GM21526 (cell line): ENCODE measurements around the gene PAX7.
"Not testable (repeated sequence)": the region's sequence is repeated elsewhere in the genome, so short reads cannot be mapped to it uniquely, and the experiment has no call there.

Source experiments
- ATAC-seq: cut with Tn5 transposase; IDR thresholded peaks from one replicate; pipeline ENCODE4 v1.9.1; 2021; ENCODE audit warnings: moderate library complexity; ENCODE audit not compliant: unreplicated experiment, low FRiP score

PAX7 gene

DNA sequence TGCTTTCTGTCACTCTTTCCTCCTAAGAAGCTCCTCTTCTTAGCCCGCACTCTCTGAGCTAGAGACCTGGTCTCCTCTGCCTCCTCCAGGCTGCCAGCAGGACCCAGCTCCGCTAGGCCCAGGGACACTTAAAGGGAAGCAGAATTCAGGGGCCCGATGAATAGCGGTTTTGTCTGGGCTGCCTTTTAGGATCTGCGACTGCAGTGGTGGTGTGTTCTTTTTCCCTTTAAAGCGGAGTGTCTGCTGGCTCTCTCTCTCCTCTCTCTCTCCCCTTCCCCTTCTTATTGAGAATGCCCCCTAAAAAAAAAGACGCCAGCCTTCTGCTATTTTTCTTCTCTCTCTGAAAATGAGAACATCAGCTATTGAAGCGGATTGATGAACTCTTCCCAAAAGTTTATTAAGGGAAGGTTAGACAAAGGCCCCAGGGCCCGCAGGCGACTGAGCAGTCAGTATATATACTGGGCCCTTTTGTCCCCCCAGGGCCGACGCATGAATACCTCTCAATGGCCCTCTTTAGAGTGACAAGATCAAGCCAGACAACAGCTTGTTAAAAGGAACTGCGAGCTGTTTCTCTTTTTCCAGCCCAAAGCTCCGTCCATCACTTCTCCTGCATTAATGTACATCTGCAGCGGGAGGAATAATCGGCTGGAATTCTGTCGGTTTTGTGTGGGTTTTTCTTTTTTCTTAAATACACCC is 27.0 kb downstream of the PAX7 start:
- no peak for ATAC-seq

DNA sequence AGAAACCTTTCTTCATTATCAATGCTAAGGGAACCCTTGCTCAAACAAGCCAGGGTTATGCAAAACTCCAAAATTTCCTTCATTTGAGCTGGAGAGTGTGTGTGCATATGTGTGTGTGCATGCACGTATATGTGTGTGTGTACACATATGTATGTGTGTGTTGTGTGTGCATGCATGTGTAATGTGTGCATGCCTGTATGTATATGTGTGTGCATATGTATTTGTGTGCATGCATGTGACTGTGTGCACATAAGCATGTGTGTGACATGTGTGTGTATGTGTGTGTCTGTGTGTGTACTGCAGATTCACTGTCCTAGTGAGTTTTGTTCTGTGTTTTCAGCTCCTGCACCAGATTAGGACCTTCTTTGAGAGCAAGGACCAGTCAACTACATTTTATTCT is 28.2 kb downstream of the PAX7 start:
- ATAC-seq = no peak

DNA sequence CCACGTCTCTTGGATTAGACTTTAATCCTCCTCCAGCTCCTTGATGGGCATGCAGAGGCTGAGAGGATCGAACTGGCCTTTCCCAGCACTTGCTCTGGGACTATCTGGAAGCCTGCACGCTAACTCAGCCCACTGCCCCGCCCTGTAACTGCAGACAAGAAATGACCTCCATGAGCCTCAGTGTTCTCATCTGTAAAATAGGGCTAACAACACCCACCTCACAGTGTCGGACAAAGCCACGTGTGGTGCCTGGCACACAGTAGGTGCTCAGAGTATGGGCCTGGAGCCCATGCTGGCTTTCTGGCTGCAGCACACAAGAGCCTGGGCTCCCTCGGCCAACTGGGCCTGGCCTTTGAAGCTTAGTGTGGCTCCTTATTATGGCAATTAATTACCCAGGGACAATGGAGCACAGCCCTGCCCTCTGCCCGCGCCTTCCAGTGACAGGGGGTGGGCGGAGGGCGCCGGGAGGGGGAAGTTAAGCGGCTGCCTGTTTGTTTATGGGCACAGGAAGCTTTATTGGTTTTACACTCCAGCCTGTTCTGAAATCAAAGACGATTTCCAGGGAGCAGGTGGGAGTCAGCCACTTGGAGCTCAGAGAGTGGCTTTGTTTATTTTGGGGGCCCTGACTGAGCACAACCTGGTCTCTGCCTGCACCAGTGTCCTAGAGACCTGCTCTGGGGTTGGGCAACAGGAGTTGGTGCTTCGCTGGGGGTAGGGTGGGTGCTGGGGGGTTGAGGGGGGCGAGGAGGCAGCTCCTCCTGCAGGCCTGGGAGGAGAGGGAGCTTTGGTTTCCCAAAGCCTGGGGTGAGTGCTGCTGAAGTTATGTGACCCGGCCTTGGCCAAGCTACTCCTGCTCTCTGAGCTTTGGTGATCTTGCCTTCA is 31.0 kb downstream of the PAX7 start:
- no peak for ATAC-seq

DNA sequence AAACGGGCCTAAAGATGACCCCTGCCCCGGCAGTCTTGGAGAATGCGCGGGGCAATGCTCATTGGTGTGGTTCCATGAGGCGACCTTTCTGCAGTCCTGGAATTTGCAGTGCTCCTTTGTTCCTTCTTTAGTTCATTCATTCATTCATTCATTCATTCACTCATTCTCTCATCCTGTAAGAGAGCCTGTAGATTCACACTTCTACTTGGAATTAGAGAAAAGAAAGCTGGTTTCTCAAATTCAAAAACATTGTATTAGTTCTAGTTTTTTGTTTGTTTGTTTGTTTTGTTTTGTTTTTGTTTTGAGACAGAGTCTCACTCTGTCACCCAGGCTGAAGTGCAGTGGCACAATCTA is 31.6 kb downstream of the PAX7 start:
- ATAC-seq = no peak

DNA sequence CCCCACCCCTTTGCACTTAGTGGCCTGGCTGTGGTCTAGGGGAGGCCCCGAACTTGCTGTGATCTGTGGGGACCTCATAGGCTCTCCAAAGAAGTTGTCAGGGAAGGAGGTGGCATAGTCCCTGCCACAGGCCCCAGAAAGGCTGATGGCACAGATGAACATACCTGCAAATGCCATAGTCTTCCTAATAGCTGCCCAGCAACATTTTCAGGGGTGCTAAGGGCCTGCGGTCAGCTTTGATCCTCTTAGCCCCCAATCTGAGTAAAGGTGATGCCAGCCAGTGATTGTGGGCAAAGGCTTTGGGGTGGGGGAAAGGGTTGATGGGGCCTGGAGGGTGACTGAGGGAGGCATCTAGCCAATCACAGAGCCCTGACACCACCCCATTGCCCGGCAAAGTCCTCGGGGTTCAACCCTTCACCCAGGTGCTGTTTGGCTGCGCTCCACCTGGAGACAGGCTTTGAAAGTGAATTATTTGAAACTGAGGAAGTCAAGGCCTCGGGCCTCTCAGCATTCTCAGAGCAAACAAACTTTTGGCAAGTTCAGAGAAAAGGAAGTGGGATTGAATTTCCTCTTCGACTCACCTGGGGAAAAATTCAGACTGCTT is 35.8 kb downstream of the PAX7 start:
- ATAC-seq = no peak

DNA sequence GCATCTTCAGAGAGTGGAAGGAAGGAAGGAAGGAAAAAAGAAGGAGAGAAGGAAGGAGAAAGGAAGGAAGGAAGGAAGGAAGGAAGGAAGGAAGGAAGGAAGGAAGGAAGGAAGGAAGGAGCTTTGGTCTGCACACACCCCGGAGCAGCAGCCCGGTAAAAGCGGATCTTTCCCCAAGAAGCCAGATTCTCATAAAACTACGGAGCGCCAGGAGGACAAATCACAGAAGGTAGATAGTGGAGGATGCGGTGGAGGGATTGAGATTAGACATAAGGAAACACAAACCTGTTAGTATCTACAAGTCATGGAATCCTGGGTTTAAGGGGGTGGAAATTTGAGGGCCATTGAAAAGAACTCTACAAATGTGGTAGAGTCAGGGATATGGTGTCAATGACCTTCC is 36.7 kb downstream of the PAX7 start:
- ATAC-seq = no peak

DNA sequence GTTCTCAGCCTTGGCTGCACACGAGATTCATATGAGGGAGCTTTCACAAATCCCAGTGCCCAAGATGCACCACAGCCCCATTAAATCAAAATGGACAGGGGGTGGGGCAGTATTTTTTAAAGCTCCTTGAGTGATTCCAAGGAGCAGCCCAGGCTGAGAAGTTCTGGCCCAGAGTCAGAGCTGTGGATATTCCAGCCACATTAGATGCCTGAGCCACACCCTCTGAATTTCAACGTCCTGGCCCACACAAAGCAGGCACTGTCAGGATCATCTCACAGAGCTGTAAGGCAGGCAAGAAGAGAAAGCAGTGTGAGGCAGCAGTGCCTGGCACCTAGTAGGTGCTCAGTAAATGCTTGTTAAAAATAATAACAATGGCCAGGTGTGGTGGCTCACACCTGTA is 37.4 kb downstream of the PAX7 start:
- no peak for ATAC-seq

DNA sequence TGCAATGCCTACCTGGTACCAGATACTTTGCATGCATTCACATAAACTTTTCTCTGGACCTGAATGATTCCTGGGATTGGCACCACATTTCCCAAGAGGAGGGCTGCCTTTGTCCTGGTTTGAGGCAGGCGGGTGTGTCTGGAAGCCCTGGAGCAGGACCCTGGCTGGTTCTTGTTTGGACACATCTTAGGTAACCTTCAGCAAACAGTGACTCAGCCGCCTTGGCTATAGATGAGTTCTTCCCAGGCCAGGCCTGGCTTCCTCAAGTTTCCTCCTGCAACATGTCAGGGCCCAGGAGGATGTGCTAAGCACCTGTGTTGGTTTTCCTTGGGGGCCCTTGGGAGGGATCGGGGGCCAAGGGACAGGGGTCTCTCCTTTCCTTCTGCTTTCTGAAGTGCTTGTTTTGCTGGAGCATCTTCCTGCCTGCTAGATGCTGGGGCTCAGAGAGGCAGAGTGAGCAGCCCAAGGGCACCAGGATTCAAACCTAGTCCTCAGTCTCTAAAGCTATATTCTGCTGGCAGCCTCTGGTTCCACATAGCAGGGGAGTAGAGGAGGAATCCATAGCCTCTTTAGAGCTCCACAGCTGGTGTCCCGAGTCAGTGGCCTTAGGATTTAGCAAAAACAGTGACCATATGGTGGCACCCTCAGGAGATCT is 38.2 kb downstream of the PAX7 start:
- no peak for ATAC-seq

DNA sequence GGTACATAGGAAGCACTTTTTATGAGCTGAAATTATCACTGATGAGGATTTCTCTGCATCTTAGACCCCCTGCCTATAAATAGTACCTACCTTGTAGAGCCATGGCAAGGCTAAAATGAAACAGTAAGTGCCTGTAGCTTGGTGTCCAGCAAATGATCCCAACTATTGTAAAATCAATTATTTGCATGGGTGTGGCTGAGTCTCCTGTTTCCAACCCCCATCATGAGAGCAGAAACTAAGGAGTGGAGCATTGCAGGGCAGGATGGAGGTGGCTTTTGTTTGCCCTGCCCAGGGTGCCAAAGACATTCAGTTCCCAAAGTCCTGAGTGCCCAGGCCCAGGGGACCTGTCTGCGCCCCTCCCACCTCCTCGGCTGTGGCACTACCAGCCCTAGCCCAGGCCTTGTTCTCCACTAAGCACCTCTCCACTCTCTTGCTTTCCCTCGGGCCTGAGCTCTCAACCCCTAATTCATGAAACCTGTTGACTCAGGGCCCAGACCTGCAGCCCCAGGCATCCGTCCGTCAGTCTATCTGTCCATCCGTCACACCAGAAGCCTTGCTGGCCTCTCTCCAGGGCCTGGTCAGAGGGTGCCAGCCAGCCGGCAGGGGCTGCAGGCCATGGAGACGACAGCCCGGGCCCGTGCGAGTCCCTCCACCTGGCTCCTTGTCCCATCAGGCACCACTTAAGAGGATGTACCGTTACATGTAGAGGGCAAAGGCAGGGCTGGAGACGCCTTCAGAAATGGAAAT is 39.6 kb downstream of the PAX7 start:
- no peak for ATAC-seq

DNA sequence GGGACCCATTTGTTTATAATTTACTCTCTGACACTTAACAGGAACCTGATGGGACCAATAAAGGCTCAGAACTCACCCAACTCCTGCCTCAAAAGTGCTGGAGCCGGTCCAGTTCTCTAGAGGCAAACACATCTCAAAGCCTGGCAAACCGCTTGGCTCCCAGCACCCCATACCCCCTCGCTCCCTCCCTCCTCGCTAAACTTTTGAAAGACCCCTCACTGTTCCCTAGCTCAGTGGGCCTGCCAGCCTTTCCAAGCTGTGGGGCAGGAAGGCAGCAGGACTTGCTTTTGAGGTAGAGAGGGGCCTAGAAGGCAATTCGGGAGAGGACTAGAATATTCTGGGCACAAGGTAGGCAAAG is 40.2 kb downstream of the PAX7 start:
- no peak for ATAC-seq

DNA sequence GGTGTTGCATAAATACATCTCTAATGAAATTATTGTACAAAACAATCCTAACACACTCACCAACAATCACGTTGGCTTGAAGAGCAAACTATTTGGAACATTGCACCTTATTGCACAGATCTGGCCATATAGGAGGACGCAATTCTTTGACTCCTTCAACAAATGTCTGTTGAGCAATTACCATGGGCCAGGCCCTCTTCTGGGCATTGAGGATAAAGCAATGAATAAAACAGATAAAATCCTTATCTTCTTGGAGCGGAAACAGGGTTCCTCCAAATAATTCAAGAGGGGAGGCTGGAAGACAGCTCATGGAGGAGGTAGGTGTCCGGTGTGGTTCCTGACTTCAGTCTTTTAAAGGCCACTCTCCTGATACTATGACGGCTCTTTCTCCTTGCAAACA is 43.3 kb downstream of the PAX7 start:
- no peak for ATAC-seq

DNA sequence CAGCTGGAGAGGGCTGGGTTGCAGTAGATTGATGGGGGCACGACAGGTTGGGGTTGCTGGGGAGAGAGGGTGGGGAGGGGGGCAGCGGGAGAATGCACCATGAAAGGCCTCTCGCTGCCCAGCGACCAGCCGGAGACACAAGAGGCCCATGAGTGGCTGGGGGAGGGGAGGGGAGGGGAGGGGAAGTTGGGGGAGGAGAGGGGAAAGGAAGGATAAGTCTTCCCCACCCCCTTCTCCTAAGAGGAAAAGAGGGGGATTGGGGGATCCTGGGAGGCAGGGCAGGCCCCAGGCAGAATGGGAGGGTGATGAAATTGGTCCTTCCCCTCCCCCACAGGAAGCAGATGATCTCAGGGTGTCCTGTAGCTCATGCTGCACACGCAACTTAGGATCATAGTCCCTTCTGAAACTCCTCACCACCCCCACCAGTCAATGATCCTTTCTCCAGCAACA is 45.7 kb downstream of the PAX7 start:
- ATAC-seq = no peak

DNA sequence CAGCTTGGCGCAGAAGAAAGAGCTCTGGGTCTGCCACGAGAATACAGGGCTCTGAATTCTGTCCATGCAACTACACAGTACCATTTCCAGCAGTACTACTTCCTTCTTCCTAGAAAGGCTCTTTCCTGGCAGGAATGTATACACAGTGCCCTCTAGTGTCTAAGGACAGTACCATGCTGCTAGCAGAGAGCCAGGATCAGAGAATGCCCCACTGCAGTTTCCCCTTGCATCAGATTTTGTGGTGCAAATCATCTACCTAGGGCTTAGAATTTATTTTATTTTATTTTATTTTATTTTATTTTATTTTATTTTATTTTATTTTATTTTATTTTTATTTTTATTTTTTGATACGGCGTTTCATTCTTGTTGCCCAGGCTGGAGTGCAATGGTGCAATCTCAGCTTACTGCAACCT is 50.8 kb downstream of the PAX7 start:
- no peak for ATAC-seq

DNA sequence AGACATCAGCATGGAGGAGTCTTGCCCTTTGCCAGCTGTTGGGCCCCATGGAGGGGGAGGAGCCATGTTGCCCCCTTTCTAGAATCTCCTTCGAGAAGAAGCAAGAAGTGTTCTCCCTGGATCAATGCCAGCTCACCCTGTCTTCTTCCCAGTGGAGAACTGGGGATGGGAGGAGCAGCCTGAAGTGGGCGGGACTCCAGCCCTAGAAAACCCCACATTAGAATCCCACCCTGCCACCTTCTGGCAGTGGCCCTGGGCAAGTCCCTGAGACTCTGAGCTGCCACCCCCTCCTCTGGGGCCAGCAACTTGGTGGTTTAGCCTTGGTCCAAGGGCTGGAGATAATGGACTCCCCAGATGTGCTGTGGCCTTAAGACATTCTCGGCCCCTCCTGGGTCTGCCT is 51.7 kb downstream of the PAX7 start:
- no peak for ATAC-seq

DNA sequence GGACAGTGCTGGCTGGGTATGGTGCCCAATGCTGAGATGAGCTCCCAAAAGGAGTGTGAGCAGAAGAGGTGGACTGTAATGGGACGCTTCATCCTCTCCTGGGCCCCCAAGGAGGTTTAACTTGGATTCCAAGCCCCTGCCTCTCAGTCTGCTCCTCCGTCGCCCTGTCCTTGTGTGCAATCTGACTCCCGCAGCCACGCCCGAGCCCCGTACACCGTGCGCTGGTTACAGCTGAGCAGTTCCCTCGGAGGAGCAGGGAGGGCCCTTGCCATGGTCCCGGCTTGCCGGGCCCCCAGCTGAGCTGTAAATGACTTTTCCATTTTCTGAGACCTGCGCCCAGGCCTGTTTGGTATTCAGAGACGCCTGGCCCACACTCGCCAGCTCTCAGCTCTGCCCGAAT is 53.7 kb downstream of the PAX7 start:
- no peak for ATAC-seq

DNA sequence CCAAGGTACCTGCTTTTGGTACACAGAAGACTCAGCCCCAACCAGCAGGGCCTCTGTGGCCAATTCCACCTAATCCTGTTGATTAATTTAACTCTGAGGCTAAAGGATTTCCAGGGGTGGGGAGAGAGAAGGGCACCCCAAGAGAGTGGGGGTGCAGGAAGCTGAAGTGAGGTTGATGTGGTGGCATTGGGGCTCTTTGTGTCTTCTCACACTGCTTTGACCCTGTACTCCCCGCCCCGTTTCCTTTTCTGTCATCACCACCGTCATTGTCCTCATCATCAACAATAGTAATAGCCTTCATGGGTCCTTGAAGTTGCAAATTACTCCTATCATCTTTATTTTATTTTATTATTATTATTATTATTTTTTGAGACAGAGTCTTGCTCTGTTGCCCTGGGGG is 55.9 kb downstream of the PAX7 start:
- ATAC-seq = no peak

DNA sequence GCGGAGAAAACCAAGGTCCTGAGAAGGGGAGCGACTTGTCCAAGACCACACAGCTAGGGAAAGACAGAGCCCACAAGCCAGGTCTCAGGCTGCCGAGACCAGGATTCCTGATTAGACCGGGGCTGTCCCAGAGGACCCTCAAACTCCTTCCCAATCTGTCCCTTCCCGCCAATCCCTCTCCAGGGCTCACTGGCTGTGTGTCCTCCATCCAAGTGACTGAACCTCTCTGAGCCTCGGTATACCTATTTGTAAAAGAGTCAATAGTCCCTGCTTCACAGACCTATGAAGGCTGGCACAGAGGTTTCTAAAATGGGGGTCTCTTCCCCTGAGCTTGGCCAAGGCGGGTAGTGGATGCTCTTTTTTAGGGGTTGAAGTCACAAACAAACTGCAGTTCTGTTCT is 56.6 kb downstream of the PAX7 start:
- ATAC-seq = no peak

DNA sequence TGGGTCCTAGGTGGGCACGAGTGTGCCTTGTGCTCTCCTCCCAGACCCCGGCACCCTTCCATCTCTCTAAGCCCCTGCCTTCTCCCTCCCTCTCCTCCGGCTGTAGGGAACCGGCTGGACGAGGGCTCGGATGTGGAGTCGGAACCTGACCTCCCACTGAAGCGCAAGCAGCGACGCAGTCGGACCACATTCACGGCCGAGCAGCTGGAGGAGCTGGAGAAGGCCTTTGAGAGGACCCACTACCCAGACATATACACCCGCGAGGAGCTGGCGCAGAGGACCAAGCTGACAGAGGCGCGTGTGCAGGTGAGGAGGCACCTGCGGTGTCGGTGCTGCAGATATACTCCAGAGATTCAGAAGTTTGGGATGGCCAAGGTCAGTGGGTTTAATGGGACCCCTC is 61.0 kb downstream of the PAX7 start:
- ATAC-seq = no peak

DNA sequence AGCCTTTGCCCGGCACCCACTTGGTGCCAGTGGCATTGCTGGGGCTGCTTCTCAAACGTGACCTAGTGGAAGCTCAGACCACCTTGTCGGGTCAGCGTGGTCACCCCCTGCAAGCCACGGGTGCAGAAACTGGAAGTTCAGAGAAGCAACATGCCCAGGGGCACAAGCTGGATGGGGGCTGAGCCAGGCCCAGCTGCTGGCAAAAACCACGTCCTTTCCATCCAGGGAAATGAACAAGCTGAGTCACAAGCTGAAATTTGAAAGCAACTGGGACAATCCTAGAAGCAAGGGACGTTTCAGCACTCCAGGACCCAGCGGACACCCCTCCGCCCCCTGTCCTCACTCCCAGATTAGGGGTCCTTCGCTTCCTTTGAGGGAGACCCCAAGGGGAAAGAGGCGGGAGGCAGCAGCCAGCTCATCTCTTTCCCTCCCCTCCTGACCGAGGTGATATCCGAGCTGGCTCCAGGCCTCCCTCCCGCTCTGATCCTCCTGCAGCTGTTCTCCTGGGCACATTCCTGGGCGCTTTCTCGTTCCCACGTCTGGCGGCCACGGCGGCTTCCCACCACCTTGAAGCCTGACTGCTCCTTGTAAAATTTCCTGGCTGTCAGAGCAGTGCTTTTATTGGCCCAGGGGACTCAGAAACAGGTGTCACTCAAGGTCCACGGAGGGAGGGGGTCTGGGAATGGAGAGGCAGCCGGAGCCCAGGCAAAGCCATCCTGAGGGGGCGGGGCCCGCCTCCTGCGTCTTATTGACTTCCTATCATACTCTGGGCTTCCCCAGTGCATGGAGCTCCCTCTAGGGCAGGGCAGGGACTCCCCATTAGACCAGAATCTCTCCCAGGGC is 62.8 kb downstream of the PAX7 start:
- no peak for ATAC-seq

DNA sequence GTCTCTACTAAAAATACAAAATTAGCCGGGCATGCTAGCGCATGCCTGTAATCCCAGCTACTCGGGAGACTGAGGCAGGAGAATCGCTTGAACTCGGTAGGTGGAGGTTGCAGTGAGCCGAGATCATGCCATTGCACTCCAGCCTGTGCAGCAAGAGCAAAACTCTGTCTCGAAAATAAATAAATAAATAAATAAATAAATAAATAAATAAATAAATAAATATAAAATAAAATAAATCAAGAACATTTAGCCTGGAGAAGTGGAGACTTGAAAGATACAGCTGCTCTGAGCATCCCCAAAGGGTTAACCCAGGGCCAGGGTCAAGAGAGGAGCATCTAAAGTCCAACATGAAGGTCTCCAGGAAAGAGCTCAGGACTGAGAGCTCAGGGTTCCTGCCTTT is 63.6 kb downstream of the PAX7 start:
- ATAC-seq = not testable (repeated sequence)
